Measurements from ENCODE around the gene PTPN22.
A peak's percentile ranks its signal among the peaks of the same experiment; 100 is the strongest.

The PTPN22 gene

DNA sequence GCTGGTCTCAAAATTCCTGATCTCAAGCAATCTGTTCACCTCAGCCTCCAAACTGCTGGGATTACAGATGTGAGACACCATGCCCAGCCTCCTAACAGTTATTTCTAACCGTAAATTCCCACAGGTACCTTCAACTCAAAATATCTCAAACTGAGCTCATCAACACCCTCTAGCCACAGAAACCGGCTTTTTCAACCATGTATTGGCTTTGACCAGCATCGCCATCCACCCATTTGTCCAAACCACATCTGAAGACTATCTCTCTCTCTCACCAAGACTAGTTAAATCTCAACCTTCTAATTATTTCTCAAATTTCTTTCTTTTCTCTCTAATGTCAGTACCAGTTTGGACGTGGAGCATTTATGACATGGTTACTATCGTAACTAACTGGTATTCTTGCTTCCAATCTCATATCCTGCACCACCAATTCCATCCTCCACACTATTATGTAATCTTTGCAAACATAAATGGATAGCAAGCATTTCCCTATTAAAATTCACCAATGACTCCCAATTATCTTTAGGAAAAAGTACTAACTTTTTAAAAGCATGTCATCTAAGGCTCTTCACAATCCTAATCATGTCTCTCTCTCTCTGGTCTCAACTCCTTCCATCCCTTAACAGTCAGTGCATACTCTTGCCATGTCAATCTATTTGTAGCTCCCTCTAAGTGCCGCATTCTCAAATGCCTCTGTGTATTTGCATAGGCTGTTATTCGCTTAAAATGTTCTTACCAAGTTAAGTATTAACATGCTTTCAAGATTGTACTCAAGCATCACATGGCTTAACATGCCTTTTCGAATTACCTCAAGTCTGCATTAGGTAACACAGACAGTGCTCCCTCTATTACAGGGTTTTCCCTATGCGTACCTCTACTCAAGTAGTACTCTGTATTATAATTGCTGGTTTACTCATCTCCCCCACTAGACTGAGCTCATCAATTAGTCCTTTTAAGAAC, 77.4 kb downstream of the PTPN22 start:
- DNase-seq, result no peak

DNA sequence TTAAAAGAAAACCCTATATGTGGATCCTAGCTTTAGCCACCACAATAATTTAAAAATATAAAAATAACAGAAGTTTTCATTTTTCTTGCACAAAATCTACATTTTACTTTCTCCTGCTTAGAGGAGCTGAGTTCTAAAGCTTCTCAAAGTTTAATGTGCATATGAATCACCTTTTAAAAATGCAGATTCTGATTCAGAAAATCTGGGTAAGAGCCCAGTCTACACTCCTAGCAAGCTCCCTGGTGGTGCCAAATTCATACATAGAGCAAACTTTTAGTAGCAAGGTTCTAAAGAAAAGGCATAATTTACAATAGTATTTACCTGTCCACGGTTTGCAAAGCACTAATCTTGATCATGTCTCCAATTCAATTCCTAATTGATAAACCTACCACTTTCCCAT, 78.5 kb downstream of the PTPN22 start:
- DNase-seq, result no peak

DNA sequence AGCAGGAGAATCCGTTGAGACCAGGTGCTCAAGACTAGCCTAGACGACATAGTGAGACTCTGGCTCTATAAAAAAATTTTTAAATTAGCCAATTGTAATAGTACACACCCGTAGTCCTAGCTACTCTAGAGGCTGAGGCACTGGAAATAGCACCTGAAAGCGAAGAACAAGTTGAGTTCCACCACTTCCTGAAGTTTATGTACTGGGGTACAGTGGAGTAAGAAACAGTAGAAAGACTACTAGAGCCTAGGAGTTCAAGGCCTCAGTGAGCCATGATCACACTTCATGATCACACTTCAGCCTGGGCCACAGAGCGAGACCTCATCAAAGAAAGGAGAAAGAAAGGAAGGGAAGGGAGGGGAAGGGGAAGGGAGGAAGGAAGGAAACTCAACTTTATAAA, 79.0 kb downstream of the PTPN22 start:
- no peak for DNase-seq

DNA sequence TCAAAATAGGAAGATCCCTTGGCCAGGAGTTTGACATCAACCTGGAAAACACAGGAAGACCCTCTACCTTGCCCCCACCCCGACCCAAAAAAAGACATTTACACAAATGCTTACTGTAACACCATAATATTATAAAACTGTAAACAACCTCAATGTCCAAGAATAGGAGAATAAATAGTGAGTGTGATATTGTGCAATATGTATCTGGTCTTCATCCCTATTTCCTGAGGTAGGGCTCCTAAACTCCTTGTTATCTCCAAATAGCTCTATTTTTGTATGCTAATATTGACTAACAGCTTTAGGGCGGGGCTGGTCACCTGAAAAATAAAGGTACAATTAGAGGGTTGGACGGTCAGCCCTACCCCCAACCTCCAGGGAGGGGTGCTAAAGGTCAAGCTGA, 82.7 kb downstream of the PTPN22 start:
- DNase-seq, result no peak

DNA sequence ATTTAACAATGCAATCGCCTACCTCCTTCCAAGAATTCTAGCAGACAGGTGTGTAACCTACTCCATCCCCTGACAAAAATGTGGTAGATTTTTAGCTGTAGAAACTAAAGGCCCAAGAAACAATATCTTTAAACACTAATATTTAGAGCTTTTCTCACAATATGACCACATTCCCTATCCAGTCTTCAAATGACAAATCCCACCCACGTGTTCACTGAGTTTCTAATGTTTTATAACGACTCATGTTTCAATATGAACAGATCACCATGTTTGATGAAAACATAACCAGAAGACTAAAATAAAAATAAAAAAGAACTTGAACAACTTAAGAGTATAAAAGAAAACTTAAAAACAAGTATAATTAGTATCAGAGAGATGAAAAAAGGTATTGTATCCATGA, 83.8 kb downstream of the PTPN22 start:
- no peak for DNase-seq

DNA sequence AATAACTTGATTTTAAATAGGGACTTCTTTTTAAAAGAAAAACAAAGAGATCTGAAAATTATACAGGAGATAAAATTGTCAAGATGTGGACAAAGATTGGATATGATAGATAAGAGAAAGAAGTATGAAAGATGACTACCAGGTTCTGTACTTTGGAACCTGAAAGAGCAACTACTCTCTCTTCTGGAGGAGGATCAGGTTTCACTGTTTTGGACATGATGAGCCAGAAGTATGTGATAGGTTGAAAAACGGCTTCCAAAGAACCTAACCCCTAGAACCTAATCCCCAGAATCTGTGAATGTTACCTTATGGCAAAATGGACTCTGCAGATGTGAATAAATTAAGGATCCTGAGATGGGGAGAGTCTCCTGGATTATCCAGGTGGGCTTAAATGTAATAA, 85.4 kb downstream of the PTPN22 start:
- no peak for DNase-seq

DNA sequence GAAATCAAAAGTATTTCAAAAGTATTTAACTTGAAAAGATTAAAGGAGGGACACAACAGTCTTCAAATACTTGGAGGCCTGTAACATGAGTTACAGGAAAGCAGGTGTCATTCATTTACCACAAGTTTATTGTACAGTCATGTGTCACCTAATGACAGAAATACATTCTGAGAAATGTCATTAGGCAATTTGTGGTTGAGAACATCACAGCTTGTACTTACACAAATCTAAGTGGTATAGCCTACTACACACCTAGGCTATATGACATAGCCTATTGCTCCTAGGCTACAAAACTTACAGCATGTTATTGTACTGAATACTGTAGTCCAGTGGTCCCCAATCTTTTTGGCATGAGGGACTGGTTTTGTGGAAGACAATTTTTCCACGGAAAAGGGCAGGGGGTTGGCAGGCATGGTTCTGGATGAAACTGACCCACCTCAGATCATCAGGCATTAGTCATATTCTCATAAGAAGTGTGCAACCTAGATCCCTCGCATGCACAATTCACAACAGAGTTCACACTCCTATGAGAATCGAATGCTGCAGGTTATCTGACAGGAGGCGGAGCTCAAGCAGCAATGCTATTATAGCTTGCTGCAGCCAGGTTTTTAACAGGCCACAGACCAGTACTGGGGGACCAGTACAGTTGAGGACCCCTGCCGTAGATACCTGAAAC, 87.3 kb downstream of the PTPN22 start:
- peak; percentile 8 for DNase-seq

DNA sequence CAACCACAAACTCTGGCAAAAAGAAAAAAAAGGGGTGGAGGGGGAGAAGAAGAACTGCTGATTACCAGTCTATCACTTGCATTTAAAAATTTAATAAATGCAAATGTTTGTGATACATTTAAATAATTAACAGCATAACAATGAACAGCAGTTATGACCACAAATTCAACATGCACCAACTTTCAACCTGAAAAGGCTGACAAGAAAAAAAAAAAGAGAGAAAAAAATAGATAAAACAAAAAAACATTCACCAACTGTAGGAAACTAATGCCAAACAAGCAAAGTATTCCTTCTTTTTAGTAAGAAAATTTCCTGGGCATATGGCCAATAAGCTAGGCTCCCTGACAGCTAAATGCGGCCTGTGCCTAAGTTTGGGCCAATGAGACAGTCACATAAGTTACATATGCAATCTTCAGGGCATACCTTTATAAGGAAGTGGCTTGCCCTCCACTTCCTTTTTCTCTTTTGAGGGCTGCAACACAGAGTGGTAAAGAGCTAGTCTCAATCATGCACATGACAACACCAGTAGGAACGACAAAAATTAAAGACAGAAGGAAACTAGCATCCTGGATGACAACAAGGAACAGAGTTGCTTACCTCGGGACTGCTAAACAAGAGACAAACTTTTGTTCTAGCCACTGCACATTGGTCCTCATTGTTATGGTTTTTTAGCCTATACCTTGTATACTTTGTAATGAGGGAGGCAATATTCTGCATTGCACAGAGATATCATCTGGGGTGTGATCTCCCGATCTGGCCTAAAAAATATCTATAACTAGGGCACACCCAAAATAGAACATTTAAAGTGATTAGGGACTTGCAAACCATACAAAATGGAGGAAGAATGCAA, 88.0 kb downstream of the PTPN22 start:
- peak; percentile 17 for DNase-seq

DNA sequence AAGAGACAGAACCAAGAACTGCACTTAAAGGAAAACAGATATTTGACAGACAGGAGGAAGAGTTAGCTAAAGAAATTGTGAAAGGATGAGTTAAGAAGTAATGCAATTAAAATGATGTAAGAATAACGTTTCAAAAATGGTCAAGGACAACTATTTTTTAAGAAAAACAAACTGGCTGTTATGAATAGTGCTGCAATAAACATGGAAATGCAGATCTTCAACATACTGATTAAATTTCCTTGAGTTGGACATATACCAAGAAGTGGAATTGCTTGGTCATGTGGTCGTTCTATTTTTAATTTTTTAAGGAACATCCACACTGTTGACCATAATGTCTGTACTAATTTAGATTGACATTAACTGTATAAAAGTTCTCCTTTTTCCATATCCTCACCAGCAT, 89.1 kb downstream of the PTPN22 start:
- no peak for DNase-seq

DNA sequence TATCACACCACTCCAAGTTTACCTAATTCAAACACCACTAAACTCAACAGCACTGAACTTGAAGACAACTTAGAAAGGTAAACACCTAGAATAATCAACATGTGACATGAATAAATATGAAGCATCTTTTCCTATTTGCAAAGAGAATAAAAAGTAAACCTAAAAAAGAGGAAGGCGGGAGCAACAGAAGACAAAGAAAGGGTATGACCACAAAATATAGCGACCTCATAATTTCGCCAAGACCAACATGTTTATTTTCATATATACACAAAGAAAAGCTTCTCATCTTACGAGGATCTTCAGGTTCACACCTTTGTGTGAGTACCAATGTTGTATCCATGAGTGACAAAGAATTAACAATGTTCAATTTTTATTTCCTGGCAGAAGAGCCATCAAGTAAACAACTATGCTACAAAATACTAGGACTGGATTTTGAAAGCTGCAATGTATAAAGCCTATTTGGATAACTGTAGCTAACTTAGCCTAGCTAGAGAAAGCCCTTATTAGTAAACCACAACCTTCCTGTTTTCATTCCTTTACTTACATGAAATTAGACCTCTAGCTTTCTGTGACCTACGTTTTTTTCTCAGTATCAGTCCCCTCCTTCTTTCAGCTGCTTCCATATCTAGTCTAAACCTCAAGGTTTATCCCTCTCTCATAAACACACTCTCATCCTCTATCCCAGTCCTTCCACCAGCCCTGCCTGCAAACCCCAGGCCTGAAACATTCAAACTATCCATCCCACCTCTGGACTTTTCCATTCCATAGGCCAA, 91.0 kb downstream of the PTPN22 start:
- DNase-seq, result no peak

DNA sequence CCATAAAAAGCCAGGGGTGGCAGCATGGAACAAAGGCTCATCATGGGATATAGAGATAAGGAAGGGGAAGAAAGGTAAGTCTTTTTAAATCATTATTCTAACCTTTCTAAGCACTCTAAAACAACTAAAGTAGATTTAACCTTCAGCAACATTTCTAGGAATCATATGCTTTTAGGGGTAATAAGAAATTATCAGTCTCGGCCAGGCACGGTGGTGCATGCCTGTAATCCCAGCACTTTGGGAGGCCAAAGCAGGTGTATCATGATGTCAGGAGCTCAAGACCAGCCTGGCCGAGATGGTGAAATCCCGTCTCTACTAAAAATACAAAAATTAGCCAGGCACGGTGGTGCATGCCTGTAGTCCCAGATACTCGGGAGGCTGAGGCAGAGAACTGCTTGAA, 92.0 kb downstream of the PTPN22 start:
- DNase-seq, result no peak

DNA sequence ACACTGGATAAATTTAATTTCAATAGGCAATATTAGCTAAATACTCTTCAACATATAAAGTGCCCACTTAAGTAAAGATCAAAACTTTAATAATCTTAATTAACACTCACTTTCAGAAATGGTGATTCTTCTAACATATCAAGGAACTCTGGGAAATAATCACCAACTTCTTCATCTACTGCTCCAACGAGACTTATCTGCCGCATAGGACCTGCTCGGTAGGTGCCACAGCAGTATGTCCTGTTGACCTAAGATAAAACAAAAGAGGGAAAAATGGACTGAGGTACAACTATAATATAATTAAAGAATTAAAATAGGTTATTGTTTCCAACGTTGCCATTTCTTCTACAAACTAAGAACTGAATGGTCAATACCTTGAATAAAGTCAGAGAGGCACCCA, 94.0 kb downstream of the PTPN22 start:
- no peak for DNase-seq

DNA sequence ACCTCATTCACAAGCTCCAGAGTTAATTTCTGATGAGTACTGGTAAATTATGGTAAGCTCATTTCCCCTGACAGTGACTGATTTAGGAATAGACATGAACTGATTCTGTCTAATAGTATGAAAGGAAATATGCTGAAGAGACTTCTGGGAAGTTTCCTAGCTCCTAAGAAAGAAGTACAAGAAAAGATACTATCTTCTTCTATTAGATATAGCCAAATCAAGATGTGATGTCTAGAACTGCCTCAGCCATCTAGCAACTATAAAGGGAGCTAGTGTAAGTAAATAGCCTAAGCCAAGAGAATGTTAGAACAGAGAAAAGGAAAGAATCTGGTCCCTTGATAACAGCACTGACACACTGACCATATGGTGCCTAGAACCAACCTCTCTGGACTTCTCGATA, 101.5 kb downstream of the PTPN22 start:
- DNase-seq, result no peak

DNA sequence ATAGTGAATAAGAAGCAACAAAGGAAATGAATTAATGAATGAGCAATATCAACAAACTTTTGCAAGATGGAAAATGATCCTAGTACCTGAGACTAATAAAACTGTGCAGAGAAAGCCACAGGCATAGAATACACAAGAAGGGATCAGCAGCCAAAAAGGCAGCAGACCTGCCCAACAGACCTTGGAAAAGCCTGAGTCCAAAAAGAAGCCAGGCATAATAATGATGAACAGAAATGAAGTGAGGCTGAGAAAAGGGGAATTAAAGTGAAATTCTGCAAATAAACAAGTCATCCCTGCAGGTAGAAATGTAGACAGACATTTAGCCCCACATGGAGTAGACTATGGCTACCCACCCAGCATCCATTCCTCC, 101.9 kb downstream of the PTPN22 start:
- no peak for DNase-seq

DNA sequence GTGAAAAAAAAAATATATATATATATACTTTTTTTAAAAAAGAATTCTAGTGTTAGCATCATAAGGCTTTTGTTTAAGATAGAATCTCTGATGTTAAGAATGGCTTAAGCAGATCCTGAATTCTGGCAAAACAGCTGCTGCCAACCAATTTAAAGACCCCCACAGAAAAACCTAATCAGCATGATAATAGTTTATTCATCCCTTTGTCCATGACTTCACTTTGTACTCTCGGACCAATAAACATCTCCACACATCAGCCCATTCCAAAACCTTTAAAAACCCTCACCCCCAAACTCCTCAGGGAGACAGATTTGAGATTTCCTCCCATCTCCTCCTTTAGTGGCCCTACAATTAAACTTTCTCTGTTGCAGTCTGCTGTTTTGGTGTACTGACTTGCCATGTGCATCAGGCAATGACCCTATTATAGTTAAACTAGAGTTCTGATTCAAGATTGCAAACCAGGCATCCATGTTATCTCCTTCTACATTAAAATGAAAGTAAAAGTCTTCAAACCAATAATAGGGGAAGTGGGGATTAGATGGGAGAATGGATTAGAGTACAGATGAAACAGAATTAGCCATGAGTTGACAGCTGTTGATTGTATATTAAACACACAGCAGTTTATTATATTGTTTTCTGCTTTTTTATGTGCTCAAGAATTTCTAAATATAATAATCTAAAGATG, 102.5 kb downstream of the PTPN22 start:
- no peak for DNase-seq

DNA sequence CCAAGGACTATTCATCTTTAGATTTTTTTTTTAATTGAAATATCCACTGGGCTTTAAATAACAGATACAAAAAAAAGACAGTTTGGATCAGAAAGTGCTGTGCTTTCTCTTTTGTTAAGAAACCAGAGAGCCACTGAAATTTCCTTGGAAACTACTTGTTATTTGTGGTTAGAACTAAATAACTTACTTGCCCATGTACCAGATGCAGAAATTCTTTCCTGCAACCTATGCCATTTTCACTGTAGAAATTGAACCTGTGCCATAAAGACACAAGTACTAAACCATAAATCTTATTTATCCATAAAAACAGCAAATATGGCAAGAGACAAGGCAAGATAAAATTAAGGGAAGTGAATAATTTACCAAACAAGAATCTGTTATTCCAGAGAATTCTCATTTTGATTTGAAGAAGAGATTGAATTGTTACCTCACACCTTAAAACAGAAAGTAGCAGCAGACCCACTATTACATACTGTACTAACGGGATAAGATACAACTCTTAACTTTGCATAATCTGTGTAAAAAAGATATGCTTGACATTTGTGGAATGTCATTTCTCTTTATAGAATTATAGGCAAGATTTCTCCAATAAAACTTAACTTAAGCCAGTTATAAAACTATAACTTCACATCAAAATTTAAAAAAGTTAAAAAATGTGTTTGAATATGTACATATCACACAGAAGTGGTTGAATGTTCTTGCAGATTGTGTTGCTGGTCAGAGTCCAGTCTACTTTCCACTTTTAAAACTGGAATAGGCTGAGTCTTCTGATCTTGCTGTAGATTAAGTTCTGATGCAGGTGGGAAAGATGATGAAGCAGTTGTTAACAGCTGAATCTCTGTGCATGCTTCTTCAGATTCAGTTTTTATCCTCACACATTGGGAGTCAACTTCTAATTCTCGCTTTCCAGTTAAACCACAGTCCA, 105.9 kb downstream of the PTPN22 start:
- no peak for DNase-seq
